Testis (tissue), 3 donors: ENCODE results near the gene ATP13A3. TPM values are rescaled to one million over a fixed set of nuclear protein-coding genes. Genes with fewer than 3 reads are reported as not detected.

ENCODE experiments used
- DNase-seq: peaks from one replicate; pipeline ENCODE4 v3.0.0-alpha.2; 2019
- H3K27ac ChIP-seq, 2 donors: fragments of 200-600 bp; sonication (generic); one replicate each; pipeline ENCODE4 v1.5.1; 2019
- H3K27me3 ChIP-seq: fragments of 200-600 bp; sonication (generic); one replicate; pipeline ENCODE4 v1.5.1; 2019
- H3K36me3 ChIP-seq: fragments of 200-600 bp; sonication (generic); one replicate; pipeline ENCODE4 v1.5.1; 2017; ENCODE audit warnings: low read depth; ENCODE audit errors: missing control alignments
- H3K4me1 ChIP-seq: fragments of 200-600 bp; sonication (generic); one replicate; pipeline ENCODE4 v1.5.1; 2019
- H3K4me3 ChIP-seq, 2 donors: fragments of 200-600 bp; sonication (generic); one replicate each; pipeline ENCODE4 v1.5.1; 2017 to 2019
- H3K9me3 ChIP-seq: fragments of 200-600 bp; sonication (generic); one replicate; pipeline ENCODE4 v1.5.1; 2017
- CTCF ChIP-seq, 3 experiments: fragments of 450-650 bp in 2 of 3; fragments of 200-600 bp in 1 of 3; sonication (generic) in 1 of 3; IDR thresholded peaks; one replicate each; pipeline ENCODE4 v1.5.1; 2016 to 2019; ENCODE audit warnings: antibody characterized with exemption in 3 of 3, mild to moderate bottlenecking in 2 of 3, moderate library complexity in 1 of 3
- POLR2A ChIP-seq: fragments of 450-650 bp; IDR thresholded peaks from one replicate; pipeline ENCODE4 v1.6.1; 2017; ENCODE audit warnings: antibody characterized with exemption, mild to moderate bottlenecking, moderate library complexity
- WGBS, 2 donors: methylation state at CpG; one replicate each; pipeline ENCODE4 v1.1.5; 2018; 5-methylcytosine and 5-hydroxymethylcytosine counted together
- intact Hi-C: fragments of 100-400 bp; cut with DNase I; formaldehyde crosslinking; loops from one replicate; pipeline ENCODE4 v1.15.1; 2023; ENCODE audit warnings: low total_unique reads
- polyA plus RNA-seq: library from polyadenylated mRNA; stranded (reverse); fragments of 350-450 nt; fragmentation: Illumina TruSeq; extraction: RNeasy Lipid Tissue Mini Kit (QIAGEN cat#74804); gene quantifications from one replicate; pipeline ENCODE4 v1.2.3, GENCODE V29; 2014; ENCODE audit warnings: low read depth, low replicate concordance; ENCODE audit not compliant: insufficient read depth
- total RNA-seq, 2 donors: library from RNA; depleted of rRNA; stranded (reverse); fragments of >200 nt; gene quantifications; one replicate each; pipeline ENCODE4 v1.2.3, GENCODE V29; 2016

The ATP13A3 gene
- total and polyA plus RNA-seq, 3 donors from 2014 or later, result 26.6 to 62.3 (median 51.8) TPM

- no peak for DNase-seq
- no peaks in the 10 kb centered on the region for H3K9me3 ChIP-seq
- H3K4me1 ChIP-seq, result no peaks in the 10 kb centered on the region
- no peak overlapping the region for H3K27ac ChIP-seq
- H3K36me3 ChIP-seq, result no peaks in the 10 kb centered on the region
- 92 to 97% methylated on average over 1 of the region's 1 CpG for WGBS, 2 donors
- intact Hi-C loops, result no loop called here
- H3K27me3 ChIP-seq, result no peaks in the 10 kb centered on the region
- TF ChIP-seq POLR2A (no peak), CTCF (IDR thresholded peaks at IDR 0.05) (no peak)
- no peak overlapping the region for H3K4me3 ChIP-seq
Observed at GRCh38 chr3:194455481-194455880, 31.3 kb downstream of the ATP13A3 start.

GRCh38 chr3:194450341-194450740 is 36.5 kb downstream of the ATP13A3 start:
- TF ChIP-seq CTCF (IDR thresholded peaks at IDR 0.05), result no peak
- no peak for TF ChIP-seq POLR2A
- no peaks in the 10 kb centered on the region for H3K36me3 ChIP-seq
- intact Hi-C loops, result no loop called here

DNA sequence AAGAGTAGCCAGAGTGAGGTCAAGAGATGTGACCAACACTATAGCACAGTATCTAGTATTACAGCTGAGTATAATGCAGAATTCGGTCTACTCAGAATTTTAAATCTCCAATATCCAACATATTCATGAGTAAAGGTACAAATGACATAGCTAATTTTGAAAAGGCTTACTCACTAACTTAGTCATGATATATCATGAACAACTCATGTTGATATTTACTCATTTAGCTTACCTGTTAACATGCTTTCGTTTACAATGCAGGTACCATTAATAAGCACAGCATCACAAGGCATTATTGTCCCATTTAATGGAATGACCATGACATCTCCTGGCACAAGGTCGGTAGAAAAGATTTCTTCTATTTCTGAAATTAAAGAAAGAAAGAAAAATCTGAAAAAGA is 36.9 kb downstream of the ATP13A3 start:
- H3K27ac ChIP-seq, result no peak overlapping the region
- no peaks in the 10 kb centered on the region for H3K27me3 ChIP-seq
- H3K36me3 ChIP-seq, result no peaks in the 10 kb centered on the region
- 89 to 94% methylated on average over 3 of the region's 3 CpGs for WGBS, 2 donors
- intact Hi-C loops, result no loop called here
- TF ChIP-seq CTCF (IDR thresholded peaks at IDR 0.05) (no peak), POLR2A (no peak)
- H3K4me3 ChIP-seq, result no peak overlapping the region
- no peaks in the 10 kb centered on the region for H3K4me1 ChIP-seq
- no peaks in the 10 kb centered on the region for H3K9me3 ChIP-seq
- DNase-seq, result no peak

More at GRCh38 chr3:194450341-194450740, 36.5 kb downstream of the ATP13A3 start:
- H3K9me3 ChIP-seq, result no peaks in the 10 kb centered on the region
- H3K27ac ChIP-seq, result no peak overlapping the region
- no peak overlapping the region for H3K4me3 ChIP-seq
- WGBS, 2 donors, result 90 to 93% methylated on average over 5 of the region's 5 CpGs
- no peaks in the 10 kb centered on the region for H3K4me1 ChIP-seq
- H3K27me3 ChIP-seq, result no peaks in the 10 kb centered on the region
- no peak for DNase-seq

DNA sequence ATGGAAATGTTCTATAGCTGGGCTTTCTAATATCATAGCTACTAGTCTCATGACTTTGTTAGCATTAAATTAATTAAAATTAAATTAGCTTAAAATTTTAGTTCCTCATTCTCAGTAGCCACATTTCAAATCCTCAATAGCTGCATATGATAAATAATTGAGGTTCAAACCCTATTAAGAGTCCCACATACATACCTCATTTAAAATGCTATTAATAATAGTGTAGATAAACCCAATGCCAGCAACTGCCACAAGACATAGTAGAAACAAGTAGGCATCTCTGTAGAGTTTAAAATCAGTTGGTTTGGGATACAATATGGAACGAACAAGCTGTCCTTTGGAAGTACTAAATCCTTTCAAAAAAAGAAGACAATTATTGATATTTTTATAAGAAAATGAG is 39.1 kb downstream of the ATP13A3 start:
- TF ChIP-seq CTCF (IDR thresholded peaks at IDR 0.05) (no peak), POLR2A (no peak)
- no peak overlapping the region for H3K27ac ChIP-seq

DNA sequence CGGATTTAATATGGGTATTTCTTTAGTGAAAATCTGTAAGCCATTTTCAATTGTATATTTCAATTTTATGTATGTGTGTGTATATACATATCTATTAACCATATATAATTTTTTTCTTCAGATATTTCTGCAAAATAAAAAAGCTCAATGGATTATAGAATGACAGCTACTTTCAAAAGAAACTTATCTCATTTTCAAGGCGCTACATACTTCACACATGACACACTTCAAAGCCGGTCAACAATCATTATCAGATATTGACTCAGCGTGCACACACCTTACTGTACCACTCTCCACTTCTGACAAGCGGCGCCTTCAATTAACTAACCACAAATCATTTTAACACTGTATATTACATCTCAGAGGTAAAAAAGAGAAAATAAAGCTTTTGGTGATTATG is 39.6 kb downstream of the ATP13A3 start:
- WGBS, 2 donors, result 93 to 95% methylated on average over 6 of the region's 6 CpGs
- intact Hi-C loops, result no loop called here
- Histone ChIP-seq H3K36me3 (no peaks in the 10 kb centered on the region), H3K4me3 (no peak overlapping the region), H3K27ac (no peak overlapping the region), H3K27me3 (no peaks in the 10 kb centered on the region), H3K4me1 (no peaks in the 10 kb centered on the region), H3K9me3 (no peaks in the 10 kb centered on the region)
- DNase-seq, result no peak
- no peak for TF ChIP-seq POLR2A
- TF ChIP-seq CTCF (IDR thresholded peaks at IDR 0.05), result no peak

More for the DNA sequence above, 39.1 kb downstream of the ATP13A3 start:
- no peak overlapping the region for H3K4me3 ChIP-seq
- 94 to 96% methylated on average over 1 of the region's 1 CpG for WGBS, 2 donors
- H3K4me1 ChIP-seq, result no peaks in the 10 kb centered on the region
- no peaks in the 10 kb centered on the region for H3K27me3 ChIP-seq
- intact Hi-C loops, result no loop called here
- no peak for DNase-seq
- H3K36me3 ChIP-seq, result no peaks in the 10 kb centered on the region
- H3K9me3 ChIP-seq, result no peaks in the 10 kb centered on the region
